K562 (cell line): ENCODE results near the gene TADA1. TPM values are rescaled to one million over a fixed set of nuclear protein-coding genes. Genes with fewer than 3 reads are reported as not detected.

Source experiments
- C11orf30 ChIP-seq: fragments of 450-650 bp; IDR thresholded peaks from 2 replicates; pipeline ENCODE4 v1.6.1; 2016; ENCODE audit warnings: low read depth, mild to moderate bottlenecking
- CLOCK ChIP-seq: fragments of 250-450 bp; sonication (Bioruptor Pico); IDR thresholded peaks from 2 replicates; pipeline ENCODE4 v1.4.0; 2020; ENCODE audit warnings: mild to moderate bottlenecking, moderate library complexity, borderline replicate concordance
- MTA2 ChIP-seq: fragments of 450-650 bp; IDR thresholded peaks from 2 replicates; pipeline ENCODE4 v1.6.1; 2016; ENCODE audit warnings: low read depth
- POLR2B ChIP-seq: fragments of 450-650 bp; IDR thresholded peaks from 2 replicates; pipeline ENCODE4 v1.6.1; 2018; ENCODE audit warnings: low read depth; ENCODE audit not compliant: partially characterized antibody
- SNRNP70 ChIP-seq: fragments of 200-400 bp; formaldehyde crosslinking; optimal IDR thresholded peaks from 2 replicates; pipeline ENCODE3; 2017; ENCODE audit warnings: low read depth, low read length
- TRIM25 ChIP-seq: fragments of 450-650 bp; IDR thresholded peaks from 2 replicates; pipeline ENCODE4 v1.7.0; 2016; ENCODE audit warnings: borderline replicate concordance
- ZBTB1 ChIP-seq: sonication (generic); formaldehyde crosslinking; IDR thresholded peaks from 2 replicates; pipeline ENCODE4 v1.8.1; 2023; ENCODE audit warnings: missing genetic modification reagents, low read depth, mild to moderate bottlenecking, borderline replicate concordance
- ZNF184 ChIP-seq: sonication (generic); formaldehyde crosslinking; IDR thresholded peaks from 2 replicates; pipeline ENCODE4 v1.5.0; 2020; ENCODE audit warnings: missing genetic modification reagents
- ZNF384 ChIP-seq: IDR thresholded peaks from 2 replicates; pipeline ENCODE4 v1.6.1; 2012; ENCODE audit warnings: low read depth, low read length, improper control_type of control experiment
- ZNF57 ChIP-seq: fragments of 450-650 bp; formaldehyde crosslinking; IDR thresholded peaks from 2 replicates; pipeline ENCODE4 v1.4.0; 2020; ENCODE audit warnings: mild to moderate bottlenecking, moderate library complexity
- polyA plus RNA-seq, 8 experiments: library from polyadenylated mRNA; depleted of rRNA in 4 of 8; stranded (reverse) in 5 of 8; unstranded in 3 of 8; fragments of >200 nt; fragmentation: Nextera tagmentation in 2 of 8; fragmentation: Illumina TruSeq in 1 of 8; extraction: Ambion mirVana in 2 of 8; extraction: Trizol in 1 of 8; gene quantifications; 2 replicates each; pipeline versions ENCODE4 v1.2.1 to v1.2.3, GENCODE V29; 2011 to 2014; ENCODE audit warnings: inconsistent platforms in 1 of 8, missing spikeins in 1 of 8
- total RNA-seq, 7 experiments: library from RNA; depleted of rRNA in 6 of 7; stranded (reverse); fragments of >200 nt in 6 of 7; fragmentation: Illumina TruSeq in 2 of 7; extraction: Trizol in 2 of 7; gene quantifications; 2 replicates each; pipeline versions ENCODE4 v1.2.1 to v1.2.3, GENCODE V29; 2011 to 2021; ENCODE audit warnings: low replicate concordance in 1 of 7
- TF ChIP-seq, protein P1 (sequence below): fragments of 450-650 bp; IDR thresholded peaks from 2 replicates; pipeline ENCODE4 v1.7.1; 2018; ENCODE audit warnings: mild to moderate bottlenecking, low read depth; ENCODE audit not compliant: partially characterized antibody

The TADA1 gene
- total and polyA plus RNA-seq, 9 of the 15 experiments (the other 6 are each of a cell fraction or from before 2014, with no cell fraction given) = 15.9 to 76.5 (median 28.7) TPM

GRCh38 chr1:166870584-166870983, 5.5 kb downstream of the TADA1 start (continued):
- TF ChIP-seq CLOCK (no peak), MTA2 (no peak), ZNF384 (no peak), C11orf30 (no peak), POLR2B (no peak), TRIM25 (no peak), ZNF184 (no peak), SNRNP70 (no peak), ZBTB1 (no peak), ZNF57 (CRISPR knock-in tag) (no peak)
- TF ChIP-seq, protein P1, sequence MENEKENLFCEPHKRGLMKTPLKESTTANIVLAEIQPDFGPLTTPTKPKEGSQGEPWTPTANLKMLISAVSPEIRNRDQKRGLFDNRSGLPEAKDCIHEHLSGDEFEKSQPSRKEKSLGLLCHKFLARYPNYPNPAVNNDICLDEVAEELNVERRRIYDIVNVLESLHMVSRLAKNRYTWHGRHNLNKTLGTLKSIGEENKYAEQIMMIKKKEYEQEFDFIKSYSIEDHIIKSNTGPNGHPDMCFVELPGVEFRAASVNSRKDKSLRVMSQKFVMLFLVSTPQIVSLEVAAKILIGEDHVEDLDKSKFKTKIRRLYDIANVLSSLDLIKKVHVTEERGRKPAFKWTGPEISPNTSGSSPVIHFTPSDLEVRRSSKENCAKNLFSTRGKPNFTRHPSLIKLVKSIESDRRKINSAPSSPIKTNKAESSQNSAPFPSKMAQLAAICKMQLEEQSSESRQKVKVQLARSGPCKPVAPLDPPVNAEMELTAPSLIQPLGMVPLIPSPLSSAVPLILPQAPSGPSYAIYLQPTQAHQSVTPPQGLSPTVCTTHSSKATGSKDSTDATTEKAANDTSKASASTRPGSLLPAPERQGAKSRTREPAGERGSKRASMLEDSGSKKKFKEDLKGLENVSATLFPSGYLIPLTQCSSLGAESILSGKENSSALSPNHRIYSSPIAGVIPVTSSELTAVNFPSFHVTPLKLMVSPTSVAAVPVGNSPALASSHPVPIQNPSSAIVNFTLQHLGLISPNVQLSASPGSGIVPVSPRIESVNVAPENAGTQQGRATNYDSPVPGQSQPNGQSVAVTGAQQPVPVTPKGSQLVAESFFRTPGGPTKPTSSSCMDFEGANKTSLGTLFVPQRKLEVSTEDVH = no peak
